GM21381 (cell line): ENCODE data around the gene OSBPL10.
"Not testable (repeated sequence)": the region's sequence is repeated elsewhere in the genome, so short reads cannot be mapped to it uniquely, and the experiment has no call there.

Source experiments
- ATAC-seq: cut with Tn5 transposase; IDR thresholded peaks from one replicate; pipeline ENCODE4 v1.9.1; 2021; ENCODE audit warnings: mild to moderate bottlenecking, moderate library complexity; ENCODE audit not compliant: unreplicated experiment

Gene OSBPL10

DNA sequence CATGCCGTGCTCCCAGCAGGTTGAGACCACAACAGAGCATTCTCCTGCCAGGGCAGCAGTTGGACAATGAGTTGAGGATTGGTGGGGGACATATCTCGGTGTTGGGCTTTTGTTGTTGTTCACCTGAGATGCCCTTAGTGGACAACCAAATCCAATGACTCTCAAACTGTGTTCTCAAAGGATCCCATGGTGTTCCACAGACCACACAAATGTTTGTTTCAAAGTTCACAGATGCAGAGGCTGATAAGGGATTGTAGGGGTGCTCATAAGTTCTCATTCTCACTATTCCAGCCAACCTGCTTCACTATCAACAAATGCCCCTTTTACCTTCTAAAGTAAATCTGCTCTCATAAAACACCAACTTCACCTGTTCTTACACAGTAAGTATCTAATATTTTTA, 159.9 kb downstream of the OSBPL10 start:
- no peak for ATAC-seq

DNA sequence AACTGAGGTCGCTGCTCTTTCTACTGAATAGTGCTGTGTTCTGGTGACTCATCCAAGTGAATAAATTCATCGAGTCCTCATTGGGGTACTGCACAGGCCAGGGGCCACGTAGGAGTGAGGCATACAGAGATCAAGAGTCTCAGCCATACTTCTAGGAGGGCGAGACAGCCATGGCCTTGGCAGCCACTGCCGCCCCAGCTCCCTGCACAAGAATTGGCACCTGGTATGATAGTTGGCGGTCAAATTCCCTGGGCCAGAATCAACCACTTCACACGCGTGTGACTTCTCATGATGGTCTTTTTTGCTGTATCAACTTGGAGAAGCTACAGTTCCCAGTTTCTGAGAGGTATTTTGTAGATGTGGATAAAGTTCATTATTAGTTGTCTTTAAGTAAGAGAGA, 161.6 kb downstream of the OSBPL10 start:
- no peak for ATAC-seq

DNA sequence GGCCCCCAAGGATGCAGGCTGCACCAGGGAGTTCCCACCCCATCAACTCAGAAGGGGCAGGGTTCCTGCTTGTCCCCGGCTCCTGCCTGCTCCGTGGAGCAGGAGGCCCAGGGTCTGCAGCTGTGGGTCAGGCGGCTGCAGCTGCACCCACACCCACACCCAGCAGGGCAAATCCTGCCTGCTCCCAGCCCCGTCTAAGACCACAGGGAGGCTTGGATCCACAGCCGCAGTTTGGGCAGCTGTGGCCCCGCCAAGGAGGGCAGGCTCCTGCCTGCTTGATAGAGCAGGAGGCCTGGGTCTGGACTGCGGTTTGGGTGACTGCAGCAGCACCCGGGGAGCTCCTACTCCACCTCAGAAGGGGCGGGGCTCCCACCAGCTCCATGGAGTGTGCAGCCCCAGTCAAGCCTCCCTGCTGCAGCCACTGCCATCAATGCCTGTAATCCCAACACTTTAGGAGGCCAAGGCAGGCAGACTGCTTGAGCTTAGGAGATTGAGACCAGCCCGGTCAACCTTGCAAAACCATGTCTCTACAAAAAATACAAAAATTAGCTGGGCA, 163.6 kb downstream of the OSBPL10 start:
- ATAC-seq: no peak

DNA sequence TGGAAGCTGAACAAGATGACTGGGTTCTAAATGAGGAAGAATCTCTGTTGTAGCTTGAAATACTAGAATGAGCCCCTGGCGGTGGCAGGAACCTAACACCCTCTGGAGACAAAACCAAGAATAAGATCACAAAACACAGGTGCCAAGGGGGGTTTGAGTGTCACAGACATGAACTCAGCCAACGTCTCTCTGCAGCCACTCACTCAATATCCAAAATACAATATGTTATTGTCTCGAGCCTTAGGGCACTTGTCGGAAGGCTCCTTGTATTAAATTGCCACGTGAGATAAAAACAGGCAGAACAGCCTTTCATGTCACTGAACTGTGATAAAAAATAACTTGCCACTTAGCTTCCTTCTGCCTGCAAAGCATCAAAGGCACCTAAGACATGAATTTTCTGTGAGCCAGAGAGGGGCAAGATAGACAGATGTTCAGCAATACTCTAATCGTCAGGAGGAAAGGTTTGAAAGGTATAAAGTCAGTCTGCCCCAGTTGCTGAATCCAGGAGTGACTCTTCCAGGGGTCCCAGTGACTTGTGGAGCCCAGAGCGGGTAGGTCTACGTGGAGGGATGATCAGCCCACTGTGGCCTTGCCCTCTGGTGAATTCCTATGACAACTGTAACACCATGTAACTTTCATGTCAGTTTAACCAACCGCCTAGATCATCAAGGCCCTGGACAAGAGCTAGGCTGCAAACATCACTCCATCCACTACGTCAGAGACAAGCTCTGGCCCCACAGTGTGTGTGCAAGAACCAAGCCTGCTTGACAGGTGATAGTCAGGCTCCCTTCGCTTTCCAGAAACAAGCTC, 165.2 kb downstream of the OSBPL10 start:
- ATAC-seq: no peak

DNA sequence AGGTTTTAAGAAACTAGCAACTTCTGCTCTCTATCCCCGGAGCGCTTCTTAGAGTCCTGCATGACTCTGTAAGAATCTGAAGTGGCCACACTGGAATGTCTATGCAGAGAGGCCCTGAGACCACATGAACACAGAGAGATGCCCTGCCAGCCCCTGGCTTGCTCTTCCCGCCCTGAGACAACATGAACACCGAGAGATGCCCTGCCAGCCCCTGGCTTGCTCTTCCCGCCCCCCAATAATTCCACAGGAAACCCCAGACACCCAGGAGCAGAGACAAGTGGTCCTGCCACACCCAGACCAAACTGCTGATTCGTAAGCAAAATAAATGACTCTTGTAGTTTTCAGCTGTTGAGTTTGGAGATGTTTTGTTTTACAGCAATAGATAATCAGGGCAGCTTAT, 166.1 kb downstream of the OSBPL10 start:
- no peak for ATAC-seq

DNA sequence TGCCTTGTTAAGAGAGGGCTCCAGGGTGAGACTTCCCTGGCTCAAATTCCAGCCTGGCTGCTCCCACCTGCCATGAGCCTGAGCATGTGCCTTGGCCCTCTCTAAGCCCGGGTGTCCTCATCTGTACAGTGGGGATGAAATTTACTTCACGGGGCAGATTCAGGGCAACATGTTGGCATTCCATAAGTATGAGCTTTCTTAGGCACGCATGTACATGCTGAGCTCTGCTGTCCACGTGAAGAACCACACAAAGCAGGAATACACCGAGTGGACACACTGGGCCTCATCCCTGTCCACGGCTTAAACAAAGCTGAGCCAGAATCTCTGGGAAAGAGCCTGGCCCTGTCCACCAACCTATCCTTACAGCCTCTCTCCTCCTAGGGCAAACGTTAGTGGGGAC, 167.4 kb downstream of the OSBPL10 start:
- ATAC-seq: no peak

DNA sequence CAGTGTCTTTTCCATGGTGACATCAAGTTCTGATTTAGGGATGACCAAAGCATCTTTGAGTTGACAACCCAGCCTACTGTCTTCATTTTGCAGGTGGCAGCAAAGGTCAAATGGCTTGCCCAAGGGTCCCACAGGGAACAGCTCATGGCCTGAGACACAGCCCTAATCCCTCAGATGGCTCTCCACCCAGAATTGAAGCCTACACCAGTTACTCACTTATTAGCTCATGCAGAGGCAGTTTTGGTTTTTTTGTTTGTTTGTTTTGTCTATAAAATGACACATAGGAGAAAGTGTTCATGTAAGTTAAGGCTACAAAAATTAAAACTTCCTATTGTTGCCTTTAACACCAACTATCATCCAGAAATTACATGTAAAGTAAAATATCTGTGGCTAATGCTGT, 167.9 kb downstream of the OSBPL10 start:
- no peak for ATAC-seq

DNA sequence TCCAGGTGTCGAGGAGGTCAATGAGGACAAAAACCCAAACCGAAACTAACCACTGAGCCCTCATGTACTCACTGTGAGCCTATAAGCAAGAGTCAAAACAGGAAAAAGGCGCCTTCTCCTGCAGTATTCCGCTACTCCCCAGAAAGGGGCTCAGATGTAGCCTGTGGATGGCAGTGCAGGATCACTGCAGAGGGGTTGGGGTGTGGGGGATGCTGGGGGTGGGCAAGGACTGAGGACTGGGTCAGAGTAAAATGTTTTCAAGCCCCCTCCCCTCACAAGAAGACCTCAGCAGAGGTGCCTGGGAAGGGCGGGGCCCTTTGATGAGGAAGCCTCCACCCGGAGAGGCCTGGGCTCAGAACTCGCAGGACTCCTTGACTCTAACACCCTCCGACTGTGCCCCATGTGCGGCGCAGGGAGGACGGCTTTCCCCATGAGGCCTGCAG, 170.1 kb downstream of the OSBPL10 start:
- ATAC-seq: no peak

DNA sequence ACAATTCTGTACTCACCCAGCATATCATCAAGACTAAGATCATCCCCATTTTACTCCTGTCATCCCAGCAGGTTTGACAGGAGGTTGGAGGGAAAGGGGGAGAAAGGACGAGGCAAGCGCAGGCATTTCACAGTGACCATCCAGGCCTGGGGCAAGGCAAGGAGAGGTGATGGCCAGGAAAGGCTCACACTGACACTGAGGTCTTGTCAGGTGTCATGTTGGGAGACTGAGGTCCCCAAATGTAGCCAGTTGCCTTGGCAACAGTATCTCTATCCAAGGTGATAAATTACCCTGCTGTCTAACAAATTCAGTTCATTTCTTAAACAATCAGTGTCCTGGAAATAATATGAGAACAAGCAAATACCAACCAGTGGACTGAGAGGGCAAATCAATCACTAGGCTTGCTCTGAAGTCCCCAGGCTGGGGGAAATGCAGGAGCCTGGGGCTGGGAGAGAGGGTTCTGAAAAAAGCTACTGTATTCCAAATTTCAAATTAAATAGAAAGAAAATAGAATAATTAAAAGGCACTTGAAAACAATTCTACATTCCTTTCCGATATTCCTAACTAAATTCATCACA, 172.8 kb downstream of the OSBPL10 start:
- no peak for ATAC-seq

DNA sequence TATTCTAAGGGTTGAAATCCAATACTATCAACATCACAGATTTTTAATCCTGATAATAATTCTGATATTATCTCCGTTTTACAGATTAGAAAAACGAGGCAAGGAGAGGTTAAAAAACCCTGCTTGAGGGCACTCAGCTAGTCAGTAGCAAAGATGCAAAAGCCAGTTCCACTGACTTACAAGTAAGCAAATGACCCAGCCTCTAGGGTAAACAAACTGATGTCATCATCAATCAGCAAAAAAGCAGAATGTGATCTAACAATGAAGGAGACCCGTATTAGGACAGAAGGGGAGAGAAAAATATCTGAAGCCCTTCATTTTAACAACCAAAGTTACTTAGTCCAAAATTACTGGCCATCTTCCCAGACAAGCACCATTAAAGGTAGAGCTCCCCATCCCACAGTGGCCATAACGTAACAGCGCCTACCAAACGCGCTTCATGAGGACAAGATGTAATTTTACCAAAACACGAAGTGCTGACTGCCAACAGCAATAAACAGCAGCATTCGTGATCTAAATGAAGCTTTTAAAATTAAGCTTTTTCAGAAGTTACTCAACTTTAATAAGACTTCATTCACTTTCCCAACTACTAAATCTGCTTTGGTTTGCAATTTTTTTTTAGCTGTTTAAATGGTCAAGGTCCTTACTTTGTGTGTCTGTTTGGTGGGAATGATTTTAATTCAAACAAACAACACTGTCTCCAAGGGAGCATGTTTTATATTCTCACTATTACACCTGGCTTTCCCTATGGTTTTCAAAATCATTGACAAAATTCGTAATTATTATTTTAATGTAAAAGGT, 176.6 kb downstream of the OSBPL10 start:
- no peak for ATAC-seq

DNA sequence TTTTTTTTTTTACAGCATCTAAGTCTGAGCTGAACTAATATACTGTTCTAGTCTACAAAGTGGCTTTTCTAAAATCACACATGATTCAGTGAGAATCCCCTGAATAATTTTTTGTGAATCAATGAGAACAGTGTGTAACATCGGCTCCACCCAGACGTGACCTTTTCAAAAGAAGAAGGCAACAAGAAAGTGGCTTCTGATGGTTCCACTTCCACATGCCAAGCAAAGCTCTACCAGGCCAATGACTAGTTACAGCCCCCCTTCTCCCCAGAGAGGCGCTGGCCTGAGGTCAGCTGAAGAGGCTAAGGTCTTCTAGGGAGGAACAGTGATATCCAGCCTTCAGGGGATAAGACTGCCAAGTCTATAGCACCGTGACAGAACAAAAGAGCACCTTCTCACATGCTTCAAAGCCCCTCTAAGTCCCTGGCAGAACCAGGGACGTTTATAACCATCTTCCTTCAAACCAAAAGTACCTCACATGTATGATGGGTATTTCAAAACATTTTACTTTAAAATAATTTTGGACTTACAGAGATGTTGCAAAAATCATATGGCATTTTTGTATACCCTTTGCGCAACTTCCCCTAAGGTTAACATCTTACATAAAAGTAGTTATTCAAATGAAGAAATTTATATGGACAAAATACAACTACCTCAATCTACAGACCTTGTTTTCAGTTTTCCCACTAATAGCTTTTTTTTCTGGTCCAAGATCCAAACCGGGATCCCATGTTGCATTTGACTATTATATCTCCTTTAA, 177.9 kb downstream of the OSBPL10 start:
- peak; percentile 88 for ATAC-seq

DNA sequence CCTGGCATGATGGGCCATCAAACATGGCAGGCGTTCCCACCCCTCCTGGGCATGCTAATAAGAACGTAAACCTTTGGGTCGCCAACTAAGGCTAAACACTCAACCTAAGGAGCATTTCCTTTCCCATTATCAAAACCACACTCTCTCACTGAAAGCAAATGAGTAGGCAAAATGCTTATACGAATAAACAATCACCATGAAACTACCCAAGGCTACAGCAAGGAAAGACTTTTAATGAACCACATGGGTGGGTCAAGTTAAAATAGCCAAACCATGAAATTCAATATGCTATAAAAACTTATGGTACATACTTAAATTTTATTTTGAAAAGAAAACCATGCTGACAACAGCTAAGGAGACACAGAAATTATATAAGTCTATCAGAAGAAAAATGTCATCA, 180.6 kb downstream of the OSBPL10 start:
- ATAC-seq: no peak

DNA sequence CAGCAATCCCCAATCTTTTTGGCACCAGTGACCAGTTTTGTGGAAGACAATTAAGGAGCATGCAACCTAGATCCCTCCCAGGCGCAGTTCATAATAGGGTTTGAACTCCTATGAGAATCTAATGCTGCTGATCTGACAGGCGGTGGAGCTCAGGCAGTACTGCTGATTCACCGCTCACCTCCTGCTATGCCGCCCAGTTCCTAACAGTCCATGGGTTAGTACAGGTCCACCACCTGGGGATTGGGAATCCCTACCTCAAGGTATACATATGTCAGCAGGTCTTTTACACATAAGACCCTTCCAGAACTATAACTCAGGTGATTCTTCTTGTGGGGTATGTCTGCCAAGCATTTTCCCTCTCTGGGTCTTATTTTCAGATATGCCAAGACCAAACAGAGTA, 182.2 kb downstream of the OSBPL10 start:
- no peak for ATAC-seq

DNA sequence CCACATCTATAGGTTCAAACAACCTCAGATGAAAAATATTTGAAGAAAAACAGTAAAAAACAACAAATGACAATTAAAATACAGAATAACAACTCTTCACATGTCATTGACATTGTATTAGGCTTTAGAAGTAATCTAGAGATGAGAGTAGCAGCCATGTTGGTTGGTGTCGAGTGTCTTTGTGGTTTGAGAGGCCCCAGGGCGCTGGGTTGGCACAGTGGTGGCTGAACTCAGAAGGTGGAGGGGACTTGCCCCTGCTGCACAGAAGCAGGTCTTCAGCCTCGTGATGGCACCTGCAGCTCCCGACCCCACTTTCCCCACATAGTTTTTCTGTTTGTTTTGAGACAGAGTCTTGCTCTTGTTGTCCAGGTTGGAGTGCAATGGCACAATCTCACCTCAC, 187.2 kb downstream of the OSBPL10 start:
- ATAC-seq: no peak

DNA sequence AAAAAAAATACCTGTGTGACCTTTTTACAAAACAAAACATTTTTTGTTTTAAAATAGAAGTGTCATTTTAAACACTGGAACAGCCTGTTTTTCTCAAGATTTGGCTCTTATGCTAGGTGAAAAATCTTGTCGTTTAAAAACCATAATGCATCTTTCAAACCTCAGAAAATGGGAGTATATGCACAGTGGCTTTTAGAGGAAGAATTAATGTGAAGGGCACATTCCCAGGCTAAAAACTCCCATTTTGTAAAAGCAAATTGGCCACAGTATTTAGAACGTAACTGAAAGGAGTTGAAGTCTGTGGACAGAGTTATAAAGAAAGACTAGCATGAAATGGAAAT, 190.0 kb downstream of the OSBPL10 start:
- ATAC-seq: no peak

DNA sequence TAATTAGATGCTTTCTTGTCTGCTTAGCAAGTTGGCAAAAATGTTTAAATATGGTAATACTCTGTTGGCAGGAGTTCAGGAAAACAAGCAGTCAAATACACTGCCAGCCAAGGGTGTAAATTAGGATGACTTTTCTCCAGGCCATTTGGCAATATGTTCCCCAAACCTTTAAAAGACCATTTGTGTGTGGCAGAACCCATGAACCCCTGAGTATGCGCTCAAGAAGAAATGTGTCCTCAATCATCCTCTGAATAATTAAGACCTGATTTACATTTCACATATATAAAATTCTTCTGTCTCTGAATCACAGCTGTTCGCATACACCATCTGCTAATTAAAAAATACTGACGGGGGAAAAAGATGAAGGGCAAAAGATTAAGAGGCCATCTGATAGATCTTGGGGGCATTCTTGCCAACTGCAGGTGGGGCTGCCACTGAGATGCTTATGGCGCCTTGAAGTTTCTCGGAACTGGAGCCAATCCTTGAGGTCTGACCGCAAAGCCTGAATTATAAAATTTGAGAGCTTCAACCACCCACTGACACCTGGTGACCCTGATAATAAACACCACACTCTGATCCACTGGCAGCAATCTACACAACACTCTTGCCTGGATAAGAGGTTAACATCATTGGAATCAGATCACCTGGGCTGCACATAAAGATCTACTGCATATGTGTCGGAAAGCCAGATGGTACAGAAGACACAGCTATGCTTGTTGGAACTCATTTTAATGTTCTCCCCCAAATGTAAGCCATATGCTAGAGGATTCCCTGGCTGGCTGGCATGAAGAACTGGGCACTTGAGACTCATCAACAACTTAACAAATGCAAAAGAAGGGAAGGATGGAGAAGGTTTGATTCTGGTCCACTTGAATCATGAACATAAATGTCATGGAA, 190.6 kb downstream of the OSBPL10 start:
- no peak for ATAC-seq

DNA sequence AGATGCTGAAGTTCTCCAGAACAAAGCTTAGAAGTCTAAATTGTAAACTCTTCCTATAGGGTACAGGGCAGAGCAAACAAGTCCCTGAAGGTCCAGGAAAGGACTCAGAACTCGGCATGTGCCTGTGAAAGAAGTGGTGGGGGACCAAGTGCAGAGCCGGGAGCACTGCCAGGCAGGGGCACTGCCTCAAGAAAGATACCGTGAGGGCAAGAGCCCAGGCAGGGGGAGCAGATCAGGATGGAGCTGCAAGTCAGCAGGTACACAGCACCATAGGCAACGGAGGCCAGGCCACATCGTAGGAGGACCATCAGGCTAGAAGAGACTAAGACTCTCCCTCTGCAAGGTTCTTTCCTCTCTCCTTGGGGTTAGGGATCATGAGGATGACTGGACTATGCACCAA, 191.6 kb downstream of the OSBPL10 start:
- no peak for ATAC-seq

DNA sequence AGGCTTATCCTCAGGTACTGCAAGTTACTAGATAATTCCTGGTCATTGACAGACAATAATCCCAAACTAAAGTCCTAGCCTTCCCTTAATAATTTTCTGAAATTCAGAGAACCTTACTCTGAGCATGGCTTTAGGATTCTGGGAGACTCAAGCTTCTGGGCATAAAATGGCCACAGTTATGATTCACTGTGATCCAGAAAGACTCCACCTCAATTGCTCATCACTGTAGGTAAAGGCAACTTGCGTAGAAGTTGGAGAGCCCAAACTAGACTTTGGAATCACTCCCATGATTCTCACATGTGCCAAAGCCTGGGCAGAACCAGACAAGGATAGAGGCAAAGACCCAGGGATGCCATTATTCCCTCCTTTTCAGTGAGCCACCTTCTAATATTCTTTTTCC, 195.3 kb downstream of the OSBPL10 start:
- ATAC-seq: no peak

DNA sequence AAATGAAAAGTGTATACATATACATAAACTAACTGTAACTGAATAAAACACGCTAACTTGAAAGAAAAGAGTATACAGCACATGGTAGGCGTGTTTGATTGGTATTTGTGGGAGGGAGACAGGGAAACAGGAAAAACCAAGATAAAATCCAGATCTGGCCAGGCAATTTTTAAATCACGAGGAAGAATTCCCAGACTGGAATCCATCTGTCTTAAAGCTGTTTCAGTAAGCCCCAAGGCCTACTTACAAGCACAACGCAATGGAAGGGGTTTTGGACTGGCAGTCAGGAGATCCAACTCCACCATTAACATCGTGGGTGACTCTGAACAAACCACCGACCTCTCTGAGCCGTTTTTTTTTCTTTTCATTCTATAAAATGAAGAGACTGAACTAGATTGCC, 195.8 kb downstream of the OSBPL10 start:
- no peak for ATAC-seq

DNA sequence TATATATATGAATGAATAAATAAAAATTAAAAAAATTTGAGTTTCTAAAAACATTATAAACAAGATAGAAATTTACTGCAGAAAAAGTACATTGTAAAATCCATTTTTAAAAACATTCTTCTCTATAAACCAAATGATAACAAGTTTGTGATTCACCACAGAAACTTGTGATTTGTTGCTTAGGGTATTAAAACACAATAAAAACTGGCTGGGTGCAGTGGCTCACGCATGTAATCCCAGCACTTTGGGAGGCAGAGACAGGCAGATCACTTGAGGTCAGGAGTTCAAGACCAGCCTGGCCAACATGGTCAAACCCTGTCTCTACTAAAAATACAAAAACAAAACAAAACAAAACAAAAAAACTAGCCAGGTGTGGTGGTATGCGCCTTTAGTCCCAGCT, 197.2 kb downstream of the OSBPL10 start:
- ATAC-seq: not testable (repeated sequence)
